Heart left ventricle (tissue), 13 donors: ENCODE results near the gene CDK18.

Experiments used
- CTCF ChIP-seq, 12 donors: fragments of 200-600 bp; sonication (generic) in 4 of 12; IDR thresholded peaks; one replicate each; pipeline versions ENCODE4 v1.5.0 to v1.8.0; 2018 to 2022; ENCODE audit warnings: antibody characterized with exemption in 12 of 12, mild to moderate bottlenecking in 5 of 12
- POLR2A ChIP-seq, 2 donors: fragments of 450-650 bp; IDR thresholded peaks; one replicate each; pipeline ENCODE4 v1.6.1; 2017; ENCODE audit warnings: antibody characterized with exemption in 2 of 2, mild to moderate bottlenecking in 2 of 2, moderate library complexity in 2 of 2
- donor health status: ischemic (EF 13 %, LVEDD 7.1; RV severe dilation, severe dysfunction).
- donor health status: DM: no; HTN: yes; CAD: no.
- donor health status: DM: no; HTN: no; CAD: no.
- donor health status: ischemic (EF 25% LVEDD 6.9; RV normal size, moderate dysfunction).
- donor health status: ischemic (EF 25% LVEDD 5.7; RV mildly dilated, moderate dysfunction).
- donor health status: ischemic (EF 35%, LVEDD 5.7; RV mildly dilated, moderate dysfunction).
- donor health status: nonischemic (EF 11% LVEDD 7.7; RV severe dilation, severe dysfunction).
- donor health status: DM: yes; HTN: yes; CAD: no.
- donor health status: PGD.
- donor health status: ischemic (EF 29% LVEDD 5.4; RV normal size, mild dysfunction).
- donor health status: nonischemic (EF 23%, LVEDD 6.1; RV moderate dilation, normal function).

GRCh38 chr1:205567716-205568115 lies 63.2 kb downstream of the CDK18 start:
- TF ChIP-seq POLR2A (IDR thresholded peaks at IDR 0.05) (no peak), CTCF (IDR thresholded peaks at IDR 0.05) (no peak)
